Right atrium auricular region (tissue), 2 donors: ENCODE data around the gene OR6K3. TPM values are rescaled to one million over a fixed set of nuclear protein-coding genes. Genes with fewer than 3 reads are reported as not detected.

Experiments used
- DNase-seq: peaks from one replicate; pipeline ENCODE4 v3.0.0-alpha.2; 2019; ENCODE audit warnings: low spot score
- H3K27ac ChIP-seq, 2 donors: fragments of 200-600 bp; sonication (generic); 1 replicate in 1 of 2; 2 replicates in 1 of 2; pipeline ENCODE4 v1.5.1; 2016 to 2019
- H3K27me3 ChIP-seq, 2 donors: fragments of 200-600 bp; sonication (generic); one replicate each; pipeline versions ENCODE4 v1.5.1 to v1.6.0; 2017 to 2019
- H3K36me3 ChIP-seq: fragments of 200-600 bp; sonication (generic); one replicate; pipeline ENCODE4 v1.5.1; 2016
- H3K4me1 ChIP-seq, 2 donors: fragments of 200-600 bp; sonication (generic); one replicate each; pipeline versions ENCODE4 v1.5.1 to v1.6.0; 2017 to 2019
- H3K4me3 ChIP-seq, 2 donors: fragments of 200-600 bp; sonication (generic); 1 replicate in 1 of 2; 2 replicates in 1 of 2; pipeline ENCODE4 v1.5.1; 2017 to 2019; ENCODE audit warnings: mild to moderate bottlenecking in 1 of 2, moderate library complexity in 1 of 2
- H3K9me3 ChIP-seq, 2 donors: fragments of 200-600 bp; sonication (generic); one replicate each; pipeline ENCODE4 v1.5.1; 2019
- total RNA-seq, 2 donors: library from RNA; depleted of rRNA; stranded (reverse); fragments of >200 nt; gene quantifications; one replicate each; pipeline ENCODE4 v1.1.0, GENCODE V29; 2016
- TF ChIP-seq, protein P1 (sequence below), 2 donors: fragments of 200-600 bp; sonication (generic); IDR thresholded peaks; one replicate each; pipeline ENCODE4 v1.5.1; 2019; ENCODE audit warnings: antibody characterized with exemption in 2 of 2

The OR6K3 gene
- total RNA-seq, 2 donors from 2014 or later = not detected

DNA sequence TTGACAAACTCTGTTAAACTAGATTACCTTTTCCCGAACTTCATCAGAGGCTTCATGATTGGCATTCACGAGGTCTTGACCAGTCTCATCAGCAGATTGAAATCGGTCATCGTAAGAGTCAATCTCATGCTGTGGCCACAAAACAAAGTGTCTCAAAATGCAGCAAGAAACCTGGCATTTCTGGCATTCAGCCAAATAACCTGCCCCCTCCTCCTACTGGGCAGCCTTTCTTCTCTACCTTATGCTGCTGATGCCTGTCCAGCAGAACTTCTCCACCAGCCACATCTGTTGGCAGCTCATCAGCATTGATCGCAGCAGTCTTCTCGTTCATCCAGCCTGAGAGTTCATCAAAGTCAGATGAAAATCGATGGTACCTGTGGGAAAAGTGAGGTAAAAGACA, 46.2 kb downstream of the OR6K3 start:
- DNase-seq = no peak
- Histone ChIP-seq H3K27me3 (no peaks in the 10 kb centered on the region), H3K36me3 (no peaks in the 10 kb centered on the region), H3K4me1 (no peaks in the 10 kb centered on the region), H3K9me3 (no peaks in the 10 kb centered on the region), H3K4me3 (no peak overlapping the region), H3K27ac (no peak overlapping the region)
- TF ChIP-seq, protein P1, sequence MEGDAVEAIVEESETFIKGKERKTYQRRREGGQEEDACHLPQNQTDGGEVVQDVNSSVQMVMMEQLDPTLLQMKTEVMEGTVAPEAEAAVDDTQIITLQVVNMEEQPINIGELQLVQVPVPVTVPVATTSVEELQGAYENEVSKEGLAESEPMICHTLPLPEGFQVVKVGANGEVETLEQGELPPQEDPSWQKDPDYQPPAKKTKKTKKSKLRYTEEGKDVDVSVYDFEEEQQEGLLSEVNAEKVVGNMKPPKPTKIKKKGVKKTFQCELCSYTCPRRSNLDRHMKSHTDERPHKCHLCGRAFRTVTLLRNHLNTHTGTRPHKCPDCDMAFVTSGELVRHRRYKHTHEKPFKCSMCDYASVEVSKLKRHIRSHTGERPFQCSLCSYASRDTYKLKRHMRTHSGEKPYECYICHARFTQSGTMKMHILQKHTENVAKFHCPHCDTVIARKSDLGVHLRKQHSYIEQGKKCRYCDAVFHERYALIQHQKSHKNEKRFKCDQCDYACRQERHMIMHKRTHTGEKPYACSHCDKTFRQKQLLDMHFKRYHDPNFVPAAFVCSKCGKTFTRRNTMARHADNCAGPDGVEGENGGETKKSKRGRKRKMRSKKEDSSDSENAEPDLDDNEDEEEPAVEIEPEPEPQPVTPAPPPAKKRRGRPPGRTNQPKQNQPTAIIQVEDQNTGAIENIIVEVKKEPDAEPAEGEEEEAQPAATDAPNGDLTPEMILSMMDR (IDR thresholded peaks at IDR 0.05) = no peak

Other genes starting within 250 kb of the OR6K3 start
- gene OR10R2, start 248.5 kb downstream of the OR6K3 start, total RNA-seq = not detected
- gene OR6Y1, start 166.3 kb downstream of the OR6K3 start, total RNA-seq = not detected
- gene OR6P1, start 150.1 kb downstream of the OR6K3 start, total RNA-seq = not detected
- not detected for gene OR10X1, start 140.8 kb downstream of the OR6K3 start, total RNA-seq
- gene OR10Z1, start 115.5 kb downstream of the OR6K3 start, total RNA-seq = not detected
- under 1 TPM in 1 of 2 donors, not detected in 1; 0.16 TPM for gene SPTA1, start 34.0 kb downstream of the OR6K3 start, total RNA-seq
- gene OR6K2, start 20.1 kb downstream of the OR6K3 start, total RNA-seq = not detected
- gene OR6K6, start 34.0 kb upstream of the OR6K3 start, total RNA-seq = not detected
- not detected for gene OR6N1, start 51.5 kb upstream of the OR6K3 start, total RNA-seq
- not detected for gene OR6N2, start 60.5 kb upstream of the OR6K3 start, total RNA-seq
- gene MNDA, start 110.6 kb upstream of the OR6K3 start, total RNA-seq = 1 to 10 TPM; 2.3 to 5.9 TPM
- gene PYHIN1, start 210.8 kb upstream of the OR6K3 start, total RNA-seq = under 1 TPM in 1 of 2 donors, not detected in 1; 0.63 TPM